Measurements from ENCODE around the gene AFM. TPM values are rescaled to one million over a fixed set of nuclear protein-coding genes. Genes with fewer than 3 reads are reported as not detected.

Gene AFM
- total and polyA plus RNA-seq, 2 donors (not counting 3 experiments of a cell fraction or from before 2014, with no cell fraction given) = not detected

DNA sequence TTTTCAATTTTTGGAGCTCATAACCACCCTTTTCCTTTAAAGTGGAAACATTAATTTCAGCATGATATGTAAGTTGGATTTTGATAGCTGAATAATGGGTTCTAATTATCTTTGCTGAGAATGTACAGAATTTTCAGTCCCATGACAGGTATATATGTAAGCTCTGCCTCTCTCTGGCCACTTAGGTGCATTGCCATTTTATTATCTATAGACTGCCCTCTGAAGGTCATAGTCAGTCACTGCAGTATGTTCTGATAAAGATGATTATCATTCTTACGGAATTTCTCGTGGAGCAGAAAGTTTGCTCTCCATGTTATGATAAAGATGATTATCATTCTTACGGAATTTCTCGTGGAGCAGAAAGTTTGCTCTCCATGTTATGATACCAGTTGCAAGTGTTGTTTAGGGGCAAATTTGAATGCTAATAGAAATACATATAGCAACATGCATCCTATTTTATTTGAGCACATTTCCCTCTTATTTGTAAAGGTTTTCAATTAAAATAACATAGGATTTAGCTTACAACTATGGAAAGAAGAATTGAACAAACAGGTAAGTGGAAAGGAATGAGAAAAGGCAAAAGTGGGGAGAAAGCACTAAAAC lies 35.1 kb upstream of the AFM start:
- H3K27me3 ChIP-seq (ENCODE audit: control insufficient read depth in 2 of 2, insufficient read depth in 2 of 2, low read length in 2 of 2) = peaks cover 12 to 42% of the 10 kb centered on the region in 2 experiments
- no peaks in the 10 kb centered on the region for H3K36me3 ChIP-seq (ENCODE audit: control insufficient read depth in 2 of 2, extremely low read depth in 1 of 2, insufficient read depth in 2 of 2, low read length in 2 of 2)
- no peak for TF ChIP-seq MYC (IDR thresholded peaks at IDR 0.05; ENCODE audit: low read depth, low read length)
- TF ChIP-seq FOS (IDR thresholded peaks at IDR 0.05; ENCODE audit: borderline replicate concordance, insufficient read depth, low read length) = no peak
- TF ChIP-seq, protein P1, sequence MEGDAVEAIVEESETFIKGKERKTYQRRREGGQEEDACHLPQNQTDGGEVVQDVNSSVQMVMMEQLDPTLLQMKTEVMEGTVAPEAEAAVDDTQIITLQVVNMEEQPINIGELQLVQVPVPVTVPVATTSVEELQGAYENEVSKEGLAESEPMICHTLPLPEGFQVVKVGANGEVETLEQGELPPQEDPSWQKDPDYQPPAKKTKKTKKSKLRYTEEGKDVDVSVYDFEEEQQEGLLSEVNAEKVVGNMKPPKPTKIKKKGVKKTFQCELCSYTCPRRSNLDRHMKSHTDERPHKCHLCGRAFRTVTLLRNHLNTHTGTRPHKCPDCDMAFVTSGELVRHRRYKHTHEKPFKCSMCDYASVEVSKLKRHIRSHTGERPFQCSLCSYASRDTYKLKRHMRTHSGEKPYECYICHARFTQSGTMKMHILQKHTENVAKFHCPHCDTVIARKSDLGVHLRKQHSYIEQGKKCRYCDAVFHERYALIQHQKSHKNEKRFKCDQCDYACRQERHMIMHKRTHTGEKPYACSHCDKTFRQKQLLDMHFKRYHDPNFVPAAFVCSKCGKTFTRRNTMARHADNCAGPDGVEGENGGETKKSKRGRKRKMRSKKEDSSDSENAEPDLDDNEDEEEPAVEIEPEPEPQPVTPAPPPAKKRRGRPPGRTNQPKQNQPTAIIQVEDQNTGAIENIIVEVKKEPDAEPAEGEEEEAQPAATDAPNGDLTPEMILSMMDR (IDR thresholded peaks at IDR 0.05; ENCODE audit: extremely low read depth in 1 of 2, insufficient read depth in 1 of 2, low read depth in 1 of 2, low read length in 2 of 2) = peak; percentile 53 to 59
- peak; percentile 37 for TF ChIP-seq GATA2 (IDR thresholded peaks at IDR 0.05; ENCODE audit: insufficient read depth, insufficient read length, low read depth, low read length)
- H3K27ac ChIP-seq (ENCODE audit: insufficient read depth, low read depth, low read length) = no peak overlapping the region
- no peaks in the 10 kb centered on the region for H3K9me3 ChIP-seq (replicated peaks; ENCODE audit: control insufficient read depth, insufficient read depth, low read length)
- no peaks in the 10 kb centered on the region for H3K9me1 ChIP-seq (replicated peaks; ENCODE audit: control insufficient read depth, extremely low read depth, insufficient read depth, low read length)
- H3K9ac ChIP-seq (replicated peaks; ENCODE audit: extremely low read depth, insufficient read depth, low read length) = no peak overlapping the region
- DNase-seq (ENCODE audit: low read depth, low spot score) = peak; percentile 40
- H3K4me3 ChIP-seq (replicated peaks in 1 of 3; ENCODE audit: insufficient read depth in 1 of 3, low read depth in 1 of 3, low read length in 3 of 3) = no peak overlapping the region
- H3K4me2 ChIP-seq (ENCODE audit: insufficient read depth, low read length) = no peak overlapping the region
- dilution Hi-C loops (cut with MboI; ENCODE audit: extremely low pct_ligation_motif_present, low sequenced_read_pairs) = no loop called here
- no peaks in the 10 kb centered on the region for H3K79me2 ChIP-seq (ENCODE audit: control insufficient read depth, insufficient read depth, low read length)
- no TSS peak for BruUV-seq (replicated peaks)
- no peaks in the 10 kb centered on the region for H4K20me1 ChIP-seq (replicated peaks; ENCODE audit: control insufficient read depth, extremely low read depth, insufficient read depth, low read length)
- intact Hi-C loops (cut with micrococcal nuclease) = loop anchor here (2.0 to 5.0 kb wide), 2 partner anchors 104 to 136 kb away; no protein-coding TSS in a partner anchor
- ChIA-PET CTCF (interaction anchor here (0.6 to 3.4 kb wide), 49 partner anchors 8 to 1150 kb away, joined by 3 to 24 read pairs (median 4); partner anchors contain the start of gene ANKRD17), POLR2A (no interaction called here)
- H2AFZ ChIP-seq (ENCODE audit: low read depth, low read length) = no peak overlapping the region
- peak; percentile 77 for FAIRE-seq
- no peaks in the 10 kb centered on the region for H3K4me1 ChIP-seq (ENCODE audit: control insufficient read depth, extremely low read depth, insufficient read depth, low read length)

DNA sequence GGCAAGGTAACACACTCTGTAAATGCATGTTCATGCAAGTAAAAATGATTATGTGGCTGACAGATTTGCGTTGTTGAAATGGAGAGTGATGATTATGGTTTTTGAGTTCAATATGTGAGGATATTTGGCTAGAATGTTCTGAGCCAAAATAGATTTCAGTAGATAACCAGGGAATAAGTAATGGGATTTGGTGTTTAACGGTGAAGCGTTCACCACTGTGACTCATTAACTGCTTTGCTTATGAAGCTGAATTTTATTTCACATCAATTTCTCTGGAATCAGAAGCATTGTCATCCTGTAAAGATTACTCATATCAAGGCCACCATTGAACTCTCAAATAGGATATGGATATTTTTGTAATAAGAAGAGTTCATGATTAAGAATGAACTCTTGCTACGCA lies 33.9 kb upstream of the AFM start:
- Histone ChIP-seq H3K4me2 (ENCODE audit: insufficient read depth, low read length) (no peak overlapping the region), H3K9me3 (replicated peaks; ENCODE audit: control insufficient read depth, insufficient read depth, low read length) (no peaks in the 10 kb centered on the region), H3K79me2 (ENCODE audit: control insufficient read depth, insufficient read depth, low read length) (no peaks in the 10 kb centered on the region), H3K27me3 (ENCODE audit: control insufficient read depth in 2 of 2, insufficient read depth in 2 of 2, low read length in 2 of 2) (peaks cover 13 to 41% of the 10 kb centered on the region in 2 experiments), H2AFZ (ENCODE audit: low read depth, low read length) (no peak overlapping the region), H4K20me1 (replicated peaks; ENCODE audit: control insufficient read depth, extremely low read depth, insufficient read depth, low read length) (no peaks in the 10 kb centered on the region), H3K9ac (replicated peaks; ENCODE audit: extremely low read depth, insufficient read depth, low read length) (no peak overlapping the region), H3K4me1 (ENCODE audit: control insufficient read depth, extremely low read depth, insufficient read depth, low read length) (no peaks in the 10 kb centered on the region), H3K36me3 (ENCODE audit: control insufficient read depth in 2 of 2, extremely low read depth in 1 of 2, insufficient read depth in 2 of 2, low read length in 2 of 2) (no peaks in the 10 kb centered on the region), H3K27ac (ENCODE audit: insufficient read depth, low read depth, low read length) (no peak overlapping the region), H3K4me3 (replicated peaks in 1 of 3; ENCODE audit: insufficient read depth in 1 of 3, low read depth in 1 of 3, low read length in 3 of 3) (no peak overlapping the region), H3K9me1 (replicated peaks; ENCODE audit: control insufficient read depth, extremely low read depth, insufficient read depth, low read length) (no peaks in the 10 kb centered on the region)
- intact Hi-C loops (cut with micrococcal nuclease) (loop anchor here (2.0 to 5.0 kb wide), 2 partner anchors 105 to 137 kb away; no protein-coding TSS in a partner anchor), dilution Hi-C loops (cut with MboI; ENCODE audit: extremely low pct_ligation_motif_present, low sequenced_read_pairs) (no loop called here)
- ChIA-PET POLR2A (no interaction called here), CTCF (interaction anchor here (0.6 to 3.4 kb wide), 6 partner anchors 15 to 687 kb away, joined by 3 to 18 read pairs (median 10); no protein-coding TSS in a partner anchor)
- no TSS peak for BruUV-seq (replicated peaks)
- TF ChIP-seq MYC (IDR thresholded peaks at IDR 0.05; ENCODE audit: low read depth, low read length) = no peak
- TF ChIP-seq EZH2 (IDR thresholded peaks at IDR 0.05; ENCODE audit: borderline replicate concordance, low read depth, low read length, severe bottlenecking) = no peak
- TF ChIP-seq, protein P2, sequence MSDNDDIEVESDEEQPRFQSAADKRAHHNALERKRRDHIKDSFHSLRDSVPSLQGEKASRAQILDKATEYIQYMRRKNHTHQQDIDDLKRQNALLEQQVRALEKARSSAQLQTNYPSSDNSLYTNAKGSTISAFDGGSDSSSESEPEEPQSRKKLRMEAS (IDR thresholded peaks at IDR 0.05; ENCODE audit: insufficient read depth, insufficient read length) = no peak
- TF ChIP-seq POLR2A (IDR thresholded peaks at IDR 0.05; ENCODE audit: low read depth, low read length) = no peak
- no peak for TF ChIP-seq FOS (IDR thresholded peaks at IDR 0.05; ENCODE audit: borderline replicate concordance, insufficient read depth, low read length)
- no peak for TF ChIP-seq GATA2 (IDR thresholded peaks at IDR 0.05; ENCODE audit: insufficient read depth, insufficient read length, low read depth, low read length)
- TF ChIP-seq JUN (IDR thresholded peaks at IDR 0.05; ENCODE audit: borderline replicate concordance, insufficient read depth, insufficient read length, low read depth) = no peak
- no peak for TF ChIP-seq POLR2AphosphoS5 (IDR thresholded peaks at IDR 0.05; ENCODE audit: insufficient read depth, low read depth, low read length)
- DNase-seq (ENCODE audit: low read depth, low spot score) (no peak), FAIRE-seq (no peak)

Data from endothelial cell of umbilical vein (primary cell).